Hepatocyte (in vitro differentiated cells): ENCODE data around the gene OR51B2. TPM values are rescaled to one million over a fixed set of nuclear protein-coding genes. Genes with fewer than 3 reads are reported as not detected.
"Not testable (repeated sequence)": the region's sequence is repeated elsewhere in the genome, so short reads cannot be mapped to it uniquely, and the experiment has no call there.

Experiments
- DNase-seq: peaks from one replicate; pipeline ENCODE4 v3.0.0-alpha.2; 2016; ENCODE audit warnings: low spot score
- H2AFZ ChIP-seq: fragments of 200-600 bp; sonication (generic); 2 replicates; pipeline ENCODE4 v1.6.0; 2016; ENCODE audit warnings: antibody characterized with exemption, mild to moderate bottlenecking
- H3K27ac ChIP-seq: fragments of 200-600 bp; sonication (generic); 2 replicates; pipeline ENCODE4 v1.5.1; 2016; ENCODE audit warnings: mild to moderate bottlenecking
- H3K27me3 ChIP-seq: fragments of 200-600 bp; sonication (generic); 2 replicates; pipeline ENCODE4 v1.6.1; 2016
- H3K36me3 ChIP-seq: fragments of 200-600 bp; sonication (generic); replicated peaks from 2 replicates; pipeline ENCODE4 v1.5.1; 2016; ENCODE audit warnings: low read depth; ENCODE audit not compliant: insufficient read depth
- H3K4me1 ChIP-seq: fragments of 200-600 bp; sonication (generic); 2 replicates; pipeline ENCODE4 v1.5.1; 2016; ENCODE audit warnings: mild to moderate bottlenecking, moderate library complexity; ENCODE audit not compliant: insufficient read depth
- H3K4me2 ChIP-seq: fragments of 200-600 bp; sonication (generic); 2 replicates; pipeline ENCODE4 v1.6.0; 2016
- H3K4me3 ChIP-seq: fragments of 200-600 bp; sonication (generic); 2 replicates; pipeline ENCODE4 v1.5.1; 2016; ENCODE audit warnings: mild to moderate bottlenecking
- H3K79me2 ChIP-seq: fragments of 200-600 bp; sonication (generic); 2 replicates; pipeline ENCODE4 v1.6.0; 2017; ENCODE audit warnings: mild to moderate bottlenecking
- H3K9me2 ChIP-seq: fragments of 200-600 bp; sonication (generic); replicated peaks from 2 replicates; pipeline ENCODE4 v1.6.0; 2017; ENCODE audit warnings: mild to moderate bottlenecking; ENCODE audit not compliant: insufficient read depth
- H3K9me3 ChIP-seq: fragments of 200-600 bp; sonication (generic); 2 replicates; pipeline ENCODE4 v1.5.1; 2016; ENCODE audit warnings: low read depth, mild to moderate bottlenecking
- H4K20me1 ChIP-seq: fragments of 200-600 bp; sonication (generic); 2 replicates; pipeline ENCODE4 v1.6.0; 2016; ENCODE audit warnings: mild to moderate bottlenecking; ENCODE audit not compliant: insufficient read depth, poor library complexity, severe bottlenecking
- CTCF ChIP-seq: fragments of 200-600 bp; sonication (generic); IDR thresholded peaks from 2 replicates; pipeline ENCODE4 v1.5.1; 2016; ENCODE audit warnings: antibody characterized with exemption, mild to moderate bottlenecking; ENCODE audit not compliant: poor library complexity
- EZH2 ChIP-seq: fragments of 200-600 bp; sonication (generic); IDR thresholded peaks from 2 replicates; pipeline ENCODE4 v1.6.1; 2016; ENCODE audit warnings: antibody characterized with exemption, mild to moderate bottlenecking, borderline replicate concordance
- EZH2phosphoT487 ChIP-seq: fragments of 200-600 bp; sonication (generic); IDR thresholded peaks from one replicate; pipeline ENCODE4 v1.6.1; 2018; ENCODE audit warnings: antibody characterized with exemption, mild to moderate bottlenecking, low read depth, moderate library complexity; ENCODE audit not compliant: unreplicated experiment, severe bottlenecking
- WGBS: methylation state at CpG from one replicate; pipeline ENCODE4 v1.1.6; 2016; ENCODE audit warnings: low lambda C conversion rate; ENCODE audit errors: missing lambda C conversion rate; 5-methylcytosine and 5-hydroxymethylcytosine counted together
- polyA plus RNA-seq: library from polyadenylated mRNA; unstranded; fragments of >200 nt; fragmentation: Nextera tagmentation; extraction: Ambion mirVana; gene quantifications from 2 replicates; pipeline ENCODE4 v1.2.1, GENCODE V29; 2016
- total RNA-seq: library from RNA; depleted of rRNA; stranded (reverse); fragments of >200 nt; gene quantifications from 2 replicates; pipeline ENCODE4 v1.2.3, GENCODE V29; 2014

OR51B2 gene
- total and polyA plus RNA-seq, 2 experiments from 2014 or later, result not detected

- DNase-seq, result no peak
- Histone ChIP-seq H3K4me3 (no peak overlapping the region), H4K20me1 (no peaks in the 10 kb centered on the region), H3K27me3 (no peaks in the 10 kb centered on the region), H2AFZ (no peak overlapping the region), H3K79me2 (no peaks in the 10 kb centered on the region), H3K36me3 (no peaks in the 10 kb centered on the region), H3K4me1 (no peaks in the 10 kb centered on the region), H3K9me3 (no peaks in the 10 kb centered on the region), H3K9me2 (no peaks in the 10 kb centered on the region), H3K27ac (no peak overlapping the region), H3K4me2 (no peak overlapping the region)
- TF ChIP-seq EZH2, result no peak
- WGBS, result 100% methylated on average over 1 of the region's 1 CpG
Observed at GRCh38 chr11:5363679-5364078, 39.6 kb upstream of the OR51B2 start.

DNA sequence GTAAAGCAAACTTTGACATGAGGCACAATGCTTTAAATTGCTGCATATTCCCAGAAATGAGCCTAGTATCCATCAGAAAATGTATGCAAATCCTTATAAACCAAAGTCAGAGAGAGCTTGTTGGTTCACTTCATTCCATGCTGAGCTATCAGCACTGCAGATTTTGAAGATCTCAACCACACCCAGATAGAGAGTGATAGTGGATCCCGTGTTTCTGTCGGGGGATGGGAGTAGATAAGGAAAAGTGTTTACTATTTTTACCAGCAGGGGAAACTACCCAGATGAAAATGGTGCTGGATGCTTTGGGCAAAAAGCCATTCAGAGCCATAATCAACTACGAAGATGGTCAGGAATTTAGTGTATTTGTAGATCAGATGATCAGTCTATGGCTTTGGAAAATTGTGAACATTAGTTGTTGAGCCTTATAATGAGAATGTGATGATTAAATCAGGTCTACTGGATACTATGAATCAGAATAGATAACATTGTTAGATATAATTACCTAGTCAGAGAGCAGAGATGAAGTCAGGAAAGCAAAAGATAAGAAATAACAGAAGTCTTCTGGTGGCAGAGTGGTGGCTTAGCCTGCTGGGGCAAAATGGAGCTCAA, 38.0 kb upstream of the OR51B2 start:
- Histone ChIP-seq H3K9me2 (no peaks in the 10 kb centered on the region), H2AFZ (no peak overlapping the region), H3K27ac (no peak overlapping the region), H3K36me3 (no peaks in the 10 kb centered on the region), H3K79me2 (no peaks in the 10 kb centered on the region), H3K27me3 (no peaks in the 10 kb centered on the region), H3K4me2 (no peak overlapping the region), H3K9me3 (no peaks in the 10 kb centered on the region), H3K4me1 (no peaks in the 10 kb centered on the region), H4K20me1 (no peaks in the 10 kb centered on the region), H3K4me3 (no peak overlapping the region)
- DNase-seq, result no peak
- 73% methylated on average over 2 of the region's 3 CpGs for WGBS
- no peak for TF ChIP-seq CTCF
- TF ChIP-seq EZH2, result no peak
- TF ChIP-seq EZH2phosphoT487, result no peak

- 93% methylated on average over 3 of the region's 5 CpGs for WGBS
- not testable (repeated sequence) for H3K36me3 ChIP-seq, H3K9me2 ChIP-seq, H3K4me2 ChIP-seq, DNase-seq, H3K9me3 ChIP-seq, H3K79me2 ChIP-seq, H3K4me1 ChIP-seq, H2AFZ ChIP-seq, H4K20me1 ChIP-seq, H3K4me3 ChIP-seq, H3K27ac ChIP-seq, H3K27me3 ChIP-seq
Observed at GRCh38 chr11:5356031-5356430, 31.9 kb upstream of the OR51B2 start.

DNA sequence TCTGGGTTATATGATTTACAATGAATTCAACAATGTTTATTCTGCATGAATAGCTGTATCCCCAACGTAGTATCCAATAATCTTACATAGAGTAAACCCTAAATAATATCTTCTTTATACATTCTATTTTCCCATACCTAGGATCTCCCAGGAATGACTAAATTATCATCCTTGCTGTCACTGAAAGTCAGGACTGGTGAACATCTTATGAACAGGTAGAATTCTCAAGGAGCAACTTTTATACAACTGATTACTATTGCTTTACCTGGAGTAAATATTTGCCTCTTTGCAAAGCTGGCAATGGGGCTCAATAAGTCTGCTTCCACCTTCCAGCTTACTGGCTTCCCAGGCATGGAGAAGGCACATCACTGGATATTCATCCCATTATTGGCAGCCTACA, 27.1 kb upstream of the OR51B2 start, which contains the start of gene OR51B6:
Gene OR51B6, plus strand, starts transcription at position 301 of the 400 bp plus-strand sequence. Its CDS starts 0 bp downstream, at position 301.
- H3K36me3 ChIP-seq, result no peaks in the 10 kb centered on the region
- no peak within 1 kb of the TSS for H2AFZ ChIP-seq
- H4K20me1 ChIP-seq, result no peaks in the 10 kb centered on the region
- H3K27ac ChIP-seq, result no peak within 1 kb of the TSS
- no peaks in the 10 kb centered on the region for H3K4me1 ChIP-seq
- DNase-seq, result no peak
- no peak within 1 kb of the TSS for H3K4me3 ChIP-seq
- no peaks in the 10 kb centered on the region for H3K9me2 ChIP-seq
- H3K4me2 ChIP-seq, result no peak within 1 kb of the TSS
- no peaks in the 10 kb centered on the region for H3K79me2 ChIP-seq
- H3K27me3 ChIP-seq, result no peaks in the 10 kb centered on the region
- WGBS, result 84% methylated on average over 1 of the region's 1 CpG
- no peaks in the 10 kb centered on the region for H3K9me3 ChIP-seq
- TF ChIP-seq EZH2, result no peak
- no peak for TF ChIP-seq EZH2phosphoT487
- TF ChIP-seq CTCF, result no peak
